ENCODE results near the gene HDAC9. TPM values are rescaled to one million over a fixed set of nuclear protein-coding genes. Genes with fewer than 3 reads are reported as not detected.

The HDAC9 gene
- total RNA-seq, 1 experiment from 2014 or later, result 31.9 TPM

- POLR2A ChIA-PET (ENCODE audit: low non-redundant PET), result no interaction called here
- no peak for TF ChIP-seq EZH2 (IDR thresholded peaks at IDR 0.05; ENCODE audit: borderline replicate concordance, low read depth, low read length, poor library complexity, severe bottlenecking)
- Histone ChIP-seq H3K4me1 (ENCODE audit: insufficient read depth, low read length, poor library complexity, severe bottlenecking) (peaks cover 19% of the 10 kb centered on the region), H3K4me3 (ENCODE audit: low read depth, low read length, poor library complexity, severe bottlenecking) (no peak overlapping the region), H3K9me3 (ENCODE audit: low read depth, low read length, poor library complexity, severe bottlenecking) (no peaks in the 10 kb centered on the region), H3K36me3 (ENCODE audit: insufficient read depth, low read length, poor library complexity, severe bottlenecking) (no peaks in the 10 kb centered on the region), H3K27me3 (replicated peaks; ENCODE audit: insufficient read depth, low read depth, low read length, poor library complexity) (no peaks in the 10 kb centered on the region), H3K27ac (ENCODE audit: low read depth, low read length, poor library complexity, severe bottlenecking) (peak overlapping the region; percentile 63)
- DNase-seq (ENCODE audit: low spot score), result no peak
- intact Hi-C loops (cut with micrococcal nuclease; ENCODE audit: unreplicated experiment), result loop anchor here (2.0 kb wide), 1 partner anchor 66 kb away; no protein-coding TSS in a partner anchor
- no TSS peak for BruUV-seq (replicated peaks)
- CTCF ChIA-PET, result no interaction called here
Observed at GRCh38 chr7:18494406-18494805, 1.1 kb upstream of the HDAC9 start.

- H3K4me1 ChIP-seq (ENCODE audit: insufficient read depth, low read length, poor library complexity, severe bottlenecking), result peaks cover 22% of the 10 kb centered on the region
- no peaks in the 10 kb centered on the region for H3K27me3 ChIP-seq (replicated peaks; ENCODE audit: insufficient read depth, low read depth, low read length, poor library complexity)
- CTCF ChIA-PET, result no interaction called here
- no peaks in the 10 kb centered on the region for H3K9me3 ChIP-seq (ENCODE audit: low read depth, low read length, poor library complexity, severe bottlenecking)
- peak; percentile 40 for DNase-seq (ENCODE audit: low spot score)
- no peaks in the 10 kb centered on the region for H3K36me3 ChIP-seq (ENCODE audit: insufficient read depth, low read length, poor library complexity, severe bottlenecking)
- POLR2A ChIA-PET (ENCODE audit: low non-redundant PET), result no interaction called here
- intact Hi-C loops (cut with micrococcal nuclease; ENCODE audit: unreplicated experiment), result loop anchor here (2.0 to 5.0 kb wide), 2 partner anchors 66 to 138 kb away; no protein-coding TSS in a partner anchor
- BruUV-seq (replicated peaks), result no TSS peak
- TF ChIP-seq CTCF (conservative IDR thresholded peaks at IDR 0.05; ENCODE audit: low read depth, low read length) (no peak), EZH2 (IDR thresholded peaks at IDR 0.05; ENCODE audit: borderline replicate concordance, low read depth, low read length, poor library complexity, severe bottlenecking) (no peak)
- peak overlapping the region; percentile 48 for H3K4me3 ChIP-seq (ENCODE audit: low read depth, low read length, poor library complexity, severe bottlenecking)
- H3K27ac ChIP-seq (ENCODE audit: low read depth, low read length, poor library complexity, severe bottlenecking), result peak overlapping the region; percentile 63
Observed at GRCh38 chr7:18494821-18495408, 634 bp upstream of the HDAC9 start.

GRCh38 chr7:18496341-18496700, 772 bp downstream of the HDAC9 start:
- no peak for TF ChIP-seq EZH2 (IDR thresholded peaks at IDR 0.05; ENCODE audit: borderline replicate concordance, low read depth, low read length, poor library complexity, severe bottlenecking)
- TF ChIP-seq CTCF (conservative IDR thresholded peaks at IDR 0.05; ENCODE audit: low read depth, low read length), result no peak
- intact Hi-C loops (cut with micrococcal nuclease; ENCODE audit: unreplicated experiment), result loop anchor here (5.0 kb wide), 1 partner anchor 139 kb away; no protein-coding TSS in a partner anchor
- CTCF ChIA-PET, result interaction anchor here (1.0 kb wide), 1 partner anchor 74 kb away, joined by 3 read pairs; no protein-coding TSS in a partner anchor
- Histone ChIP-seq H3K4me1 (ENCODE audit: insufficient read depth, low read length, poor library complexity, severe bottlenecking) (peaks cover 24% of the 10 kb centered on the region), H3K4me3 (ENCODE audit: low read depth, low read length, poor library complexity, severe bottlenecking) (peak overlapping the region; percentile 48), H3K36me3 (ENCODE audit: insufficient read depth, low read length, poor library complexity, severe bottlenecking) (no peaks in the 10 kb centered on the region), H3K27me3 (replicated peaks; ENCODE audit: insufficient read depth, low read depth, low read length, poor library complexity) (no peaks in the 10 kb centered on the region), H3K27ac (ENCODE audit: low read depth, low read length, poor library complexity, severe bottlenecking) (peak overlapping the region; percentile 63), H3K9me3 (ENCODE audit: low read depth, low read length, poor library complexity, severe bottlenecking) (no peaks in the 10 kb centered on the region)
- POLR2A ChIA-PET (ENCODE audit: low non-redundant PET), result no interaction called here
- DNase-seq (ENCODE audit: low spot score), result no peak
- BruUV-seq (replicated peaks), result no TSS peak

- Histone ChIP-seq H3K9me3 (ENCODE audit: low read depth, low read length, poor library complexity, severe bottlenecking) (no peaks in the 10 kb centered on the region), H3K27ac (ENCODE audit: low read depth, low read length, poor library complexity, severe bottlenecking) (no peak overlapping the region), H3K4me3 (ENCODE audit: low read depth, low read length, poor library complexity, severe bottlenecking) (peak overlapping the region; percentile 48), H3K36me3 (ENCODE audit: insufficient read depth, low read length, poor library complexity, severe bottlenecking) (no peaks in the 10 kb centered on the region), H3K4me1 (ENCODE audit: insufficient read depth, low read length, poor library complexity, severe bottlenecking) (peaks cover 17% of the 10 kb centered on the region), H3K27me3 (replicated peaks; ENCODE audit: insufficient read depth, low read depth, low read length, poor library complexity) (no peaks in the 10 kb centered on the region)
- intact Hi-C loops (cut with micrococcal nuclease; ENCODE audit: unreplicated experiment), result loop anchor here (5.0 kb wide), 1 partner anchor 140 kb away; no protein-coding TSS in a partner anchor
- TF ChIP-seq EZH2 (IDR thresholded peaks at IDR 0.05; ENCODE audit: borderline replicate concordance, low read depth, low read length, poor library complexity, severe bottlenecking) (no peak), CTCF (conservative IDR thresholded peaks at IDR 0.05; ENCODE audit: low read depth, low read length) (no peak)
- POLR2A ChIA-PET (ENCODE audit: low non-redundant PET), result no interaction called here
- CTCF ChIA-PET, result no interaction called here
- no TSS peak for BruUV-seq (replicated peaks)
- no peak for DNase-seq (ENCODE audit: low spot score)
Observed at GRCh38 chr7:18497082-18497481, 1.5 kb downstream of the HDAC9 start.
